CD4-positive, alpha-beta T cell treated with Interleukin-17A for 1 hour (primary cell): Measurements from ENCODE around the gene CCDC33.

Experiments
- DNase-seq: peaks from one replicate; pipeline ENCODE4 v3.0.0-alpha.2; 2020

Gene CCDC33

DNA sequence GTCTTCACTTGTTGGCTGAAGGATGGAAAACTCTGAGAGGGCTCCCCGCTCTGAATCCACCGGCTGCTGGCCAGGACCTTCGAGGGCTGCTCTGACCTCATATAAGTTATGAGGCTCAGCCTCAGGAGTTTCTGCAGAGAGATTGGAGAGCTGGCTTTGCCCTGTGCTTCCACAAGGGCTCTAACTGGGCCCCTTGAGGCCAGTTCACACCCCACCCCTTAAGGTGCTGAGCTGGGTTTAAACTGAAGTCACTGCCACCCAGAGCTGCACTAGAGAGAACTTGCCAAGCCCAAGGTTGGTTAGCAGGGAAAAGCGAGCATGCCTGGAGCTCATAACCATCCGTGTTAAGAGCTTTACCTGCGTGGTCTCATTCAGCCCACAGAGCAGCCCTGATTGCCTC lies 2.8 kb upstream of the CCDC33 start:
- DNase-seq, result no peak

DNA sequence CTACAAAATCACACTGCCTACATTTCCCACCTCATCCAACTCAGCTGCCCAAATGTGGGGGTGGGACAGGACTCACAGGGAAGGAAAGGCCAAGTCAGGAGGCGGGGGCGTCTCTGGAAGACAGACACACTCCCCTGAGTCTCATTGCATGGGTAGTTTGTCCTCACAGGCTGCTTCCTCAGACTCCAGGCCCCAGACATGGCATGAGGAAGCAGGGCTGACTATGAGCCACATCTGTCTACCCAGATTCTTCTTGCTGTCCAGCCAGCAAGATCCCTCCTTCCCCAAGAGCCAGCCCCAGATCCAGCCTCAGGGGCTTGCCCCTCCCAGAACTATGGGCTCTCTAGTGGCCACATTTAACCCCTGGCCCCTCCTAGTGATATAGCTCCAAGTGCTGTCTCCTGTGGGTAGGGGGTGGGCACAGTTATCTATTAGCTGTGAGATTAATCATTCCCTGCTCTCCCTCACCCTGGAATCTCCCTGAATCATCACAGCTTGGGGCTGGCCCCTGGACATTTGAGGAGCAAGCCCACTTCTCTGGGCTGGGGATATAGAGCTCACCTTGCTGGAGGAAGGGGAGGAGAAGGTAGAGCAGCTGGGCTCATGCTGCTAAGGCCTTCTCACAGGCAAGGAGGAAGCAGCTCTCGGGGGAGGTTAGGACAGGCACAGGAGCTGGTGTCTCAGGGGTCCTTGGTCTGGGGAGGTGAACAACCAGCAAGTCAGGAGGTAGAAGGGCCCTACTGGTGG lies 2.1 kb upstream of the CCDC33 start:
- DNase-seq, result no peak

DNA sequence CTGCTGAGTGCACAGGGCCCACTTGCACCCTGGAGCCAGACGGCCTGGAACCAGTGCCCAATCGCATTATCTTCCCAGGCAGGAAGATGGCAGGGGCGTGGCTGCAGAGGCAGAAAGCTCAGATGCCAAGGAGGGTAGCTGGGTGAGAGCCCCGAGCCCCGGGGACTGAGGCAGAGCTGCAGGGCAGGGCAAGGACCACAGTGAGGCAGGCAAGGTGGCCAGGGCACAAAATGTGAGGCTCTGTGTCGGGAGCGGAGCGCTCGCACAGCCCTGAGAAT lies 1.6 kb upstream of the CCDC33 start:
- DNase-seq, result no peak

DNA sequence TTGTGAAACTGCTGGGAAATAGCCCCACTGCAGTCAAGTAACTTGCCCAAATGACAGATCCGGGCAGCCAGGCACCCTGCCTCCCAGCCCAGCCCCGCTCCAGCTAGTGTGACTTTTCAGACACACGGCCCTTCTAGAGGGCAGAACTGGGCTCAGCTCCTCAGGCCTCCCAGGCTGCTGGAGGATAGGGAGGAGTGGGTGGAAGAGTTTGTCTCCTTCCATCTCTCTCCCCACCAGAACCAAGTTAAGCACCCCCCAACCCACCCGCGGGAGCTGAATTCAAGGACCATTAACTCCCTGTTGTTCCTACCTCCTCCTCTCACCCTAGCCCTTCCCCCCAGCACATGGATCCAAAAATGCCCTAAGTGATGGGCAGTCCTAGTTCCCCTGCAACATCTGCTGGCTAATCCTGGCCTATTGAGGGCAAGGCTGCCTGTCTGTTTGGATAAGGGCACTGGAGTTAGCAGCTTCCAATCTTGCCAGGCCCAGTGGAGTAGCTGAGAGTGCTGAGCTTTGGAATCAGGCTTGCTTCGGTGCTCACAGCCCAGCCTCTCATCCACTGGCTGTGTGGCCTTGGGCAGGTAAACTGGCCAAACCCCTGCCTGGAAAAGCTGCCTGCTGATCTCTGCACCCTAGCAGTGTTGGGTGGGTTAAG lies 3.1 kb downstream of the CCDC33 start:
- no peak for DNase-seq

DNA sequence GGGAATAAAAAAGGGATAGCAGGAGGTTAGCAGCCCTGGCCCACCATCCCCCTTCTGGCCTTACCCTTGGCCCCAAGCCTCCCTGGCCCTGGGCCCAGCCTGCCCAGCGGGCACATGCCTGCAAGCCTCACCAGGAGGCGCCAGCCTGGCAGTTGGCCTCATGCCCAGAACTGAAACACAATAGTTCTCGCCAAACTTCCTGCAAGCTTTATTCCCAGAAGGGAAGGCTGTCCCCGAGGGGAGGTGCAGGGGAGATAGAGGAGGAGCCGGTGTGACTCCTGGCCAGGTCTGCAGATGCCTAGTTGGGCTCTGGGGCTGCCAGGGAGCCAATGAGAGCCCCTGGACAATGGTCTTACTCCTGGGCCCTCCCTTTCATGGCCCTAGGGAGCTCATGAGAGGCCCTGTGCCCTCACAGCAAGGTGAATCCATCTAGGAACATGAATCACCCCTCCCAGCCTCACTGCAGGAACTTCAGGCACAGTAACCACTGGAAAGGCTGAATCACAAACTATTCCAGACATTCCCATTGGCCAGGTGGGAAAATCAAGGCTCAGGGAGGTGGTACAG lies 4.0 kb downstream of the CCDC33 start:
- DNase-seq, result no peak

DNA sequence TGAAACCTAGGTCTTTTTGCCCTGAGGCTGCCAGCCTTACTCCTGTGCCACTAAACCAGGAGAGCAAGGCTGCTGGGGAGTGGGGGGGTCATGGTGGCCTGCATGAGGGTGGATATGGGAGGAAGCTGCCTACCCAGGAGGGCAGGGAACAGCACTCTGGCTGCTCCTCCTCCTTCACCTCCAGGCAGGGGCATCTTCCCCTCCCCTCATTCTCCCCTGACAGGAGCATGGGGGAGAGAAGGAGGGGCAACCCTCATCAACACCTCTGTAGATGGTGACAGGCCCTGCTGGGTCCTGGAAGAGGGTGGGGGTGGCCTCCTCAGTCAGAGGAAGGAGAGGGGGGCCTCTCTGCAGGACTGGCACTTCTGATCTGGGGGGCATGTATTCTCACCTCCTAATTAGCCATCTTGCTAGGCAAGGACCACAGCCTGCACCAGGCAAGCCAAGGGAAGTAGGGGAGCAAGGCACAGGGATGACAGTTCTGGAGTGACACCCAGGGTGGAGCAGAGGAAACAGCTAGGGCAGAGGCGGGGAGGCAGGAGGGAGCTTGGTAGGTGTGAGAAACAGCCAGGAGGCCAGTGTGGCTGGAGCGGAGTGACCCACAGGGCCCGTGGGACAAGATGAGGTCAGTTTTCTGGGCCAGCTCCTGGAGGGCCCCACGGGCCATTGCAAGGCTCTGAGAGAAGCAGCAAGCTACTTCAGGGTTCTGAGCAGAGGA lies 4.9 kb downstream of the CCDC33 start:
- DNase-seq, result no peak

DNA sequence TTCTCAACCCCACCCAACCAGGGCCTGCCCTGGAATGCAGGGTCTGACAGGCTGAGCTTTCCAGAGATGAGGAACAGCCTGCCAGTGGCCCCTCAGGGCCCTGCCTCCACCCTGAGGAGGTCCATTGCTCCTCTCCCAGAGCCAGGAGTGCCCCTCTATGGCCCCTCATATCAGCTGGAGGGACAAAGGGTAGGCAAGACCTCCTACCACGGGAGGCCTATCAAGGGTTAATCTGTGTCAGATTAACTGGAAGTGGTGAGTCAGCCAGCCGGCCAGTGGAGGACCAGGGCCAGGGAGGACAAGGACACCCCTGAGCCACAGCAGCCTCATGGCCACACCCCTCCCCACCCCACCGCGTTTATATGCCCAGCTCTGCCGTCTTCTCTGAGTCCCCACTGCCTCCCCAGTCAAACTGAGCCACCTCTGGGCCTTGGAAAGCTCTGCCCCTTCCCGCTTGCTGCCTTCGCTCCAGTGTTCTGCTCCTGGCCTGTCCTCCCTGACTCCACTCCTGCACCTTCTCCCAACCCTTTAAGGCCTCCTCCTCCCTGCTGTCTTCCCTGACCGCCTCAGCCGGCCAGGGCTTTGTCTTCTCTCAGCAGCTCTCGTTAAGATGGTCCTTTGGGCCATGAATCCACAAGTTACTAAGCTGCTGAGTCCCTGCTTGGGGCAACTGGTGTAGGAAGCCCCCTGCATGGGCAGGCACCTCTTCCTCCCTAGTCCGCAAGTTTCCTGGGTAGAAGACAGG lies 6.5 kb downstream of the CCDC33 start:
- no peak for DNase-seq

DNA sequence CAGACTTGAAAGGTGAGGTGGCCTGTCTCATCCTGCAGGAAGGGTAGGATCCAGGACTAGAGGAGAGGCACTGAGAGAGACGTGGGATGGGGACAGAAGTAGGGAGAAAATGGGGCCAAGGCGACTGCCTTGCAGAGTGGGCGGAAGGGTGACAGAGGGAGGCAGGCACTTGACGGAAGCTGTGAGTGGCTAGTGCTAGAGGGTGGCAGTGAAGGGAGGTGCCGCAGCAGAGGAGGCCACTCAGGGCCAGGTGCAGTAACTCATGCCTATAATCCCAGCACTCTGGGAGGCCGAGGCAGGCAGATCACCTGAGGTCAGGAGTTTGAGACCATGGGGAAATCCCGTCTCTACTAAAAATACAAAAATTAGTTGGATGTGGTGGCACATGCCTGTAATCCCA lies 7.3 kb downstream of the CCDC33 start:
- no peak for DNase-seq

DNA sequence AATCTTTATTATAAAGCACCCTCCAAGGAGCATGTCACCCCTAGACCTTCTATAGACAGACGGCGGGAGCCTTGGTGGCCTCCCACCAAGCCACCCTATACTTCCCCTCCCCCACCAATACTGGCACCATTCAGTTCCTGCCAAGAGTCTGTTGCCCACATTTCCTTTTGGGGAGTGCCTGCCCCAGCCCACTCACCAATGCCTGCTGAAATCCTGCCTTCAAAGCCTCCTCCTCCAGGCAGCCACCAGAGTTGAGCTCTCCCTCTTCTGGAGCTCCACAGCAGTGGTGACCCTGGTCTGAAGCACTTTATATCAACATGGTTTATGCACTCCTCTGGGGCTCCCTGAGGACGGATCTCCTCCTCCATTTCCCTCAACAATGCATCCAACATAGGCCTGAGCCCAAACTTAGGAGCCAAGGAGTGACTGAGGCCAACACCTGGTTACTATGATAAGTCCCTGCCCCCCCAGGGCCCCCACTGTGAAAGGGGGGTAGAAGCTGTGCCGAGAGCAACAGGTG lies 8.8 kb downstream of the CCDC33 start:
- DNase-seq, result no peak

DNA sequence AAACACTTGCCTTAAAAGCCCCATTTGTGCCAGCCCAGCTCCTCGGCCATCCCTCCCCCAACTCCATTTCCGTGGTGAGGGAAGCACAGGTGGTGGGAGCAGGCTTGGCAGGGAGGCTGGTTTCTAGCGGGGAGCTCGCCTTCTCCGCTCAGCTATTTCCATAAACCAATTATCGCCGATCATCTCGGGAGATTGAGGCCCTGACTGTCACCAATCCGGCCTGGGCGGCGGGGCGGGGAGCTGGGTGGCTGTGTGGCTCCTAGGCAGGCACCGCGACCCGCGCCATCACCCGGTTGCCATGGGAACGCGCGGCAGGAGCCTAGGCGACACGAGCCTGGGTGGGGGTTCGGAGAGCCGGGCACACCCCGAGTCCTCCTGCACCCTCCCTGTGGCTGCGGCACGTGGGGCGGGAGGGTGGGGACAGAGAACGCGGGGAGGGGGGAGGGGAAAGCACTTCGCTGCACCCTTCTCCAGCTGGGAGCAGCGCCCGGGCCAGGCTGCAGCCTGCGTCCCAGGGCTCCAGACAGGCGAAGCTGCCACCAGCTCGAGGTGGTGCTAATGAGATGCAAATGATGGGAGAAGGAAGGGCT lies 9.3 kb downstream of the CCDC33 start:
- no peak for DNase-seq

DNA sequence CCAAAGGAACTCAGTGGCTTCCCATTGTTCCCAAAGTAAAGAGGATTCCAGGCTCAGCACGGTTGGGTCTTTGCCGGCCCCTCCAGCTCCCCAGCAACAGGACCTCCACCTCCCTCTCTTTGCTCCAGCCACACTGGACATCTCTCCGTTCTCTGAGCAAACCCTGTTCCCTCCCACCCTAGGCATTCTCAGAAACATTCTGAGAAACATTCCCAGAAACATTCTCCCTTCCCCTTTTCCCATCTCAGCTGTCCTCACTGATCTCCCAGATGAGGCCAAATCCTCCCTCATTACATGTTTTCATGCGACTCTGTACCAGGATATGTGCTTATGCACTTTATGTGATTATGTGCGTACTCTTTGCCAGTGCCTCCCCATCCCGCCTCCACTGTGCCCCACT lies 14.1 kb downstream of the CCDC33 start:
- DNase-seq, result no peak

DNA sequence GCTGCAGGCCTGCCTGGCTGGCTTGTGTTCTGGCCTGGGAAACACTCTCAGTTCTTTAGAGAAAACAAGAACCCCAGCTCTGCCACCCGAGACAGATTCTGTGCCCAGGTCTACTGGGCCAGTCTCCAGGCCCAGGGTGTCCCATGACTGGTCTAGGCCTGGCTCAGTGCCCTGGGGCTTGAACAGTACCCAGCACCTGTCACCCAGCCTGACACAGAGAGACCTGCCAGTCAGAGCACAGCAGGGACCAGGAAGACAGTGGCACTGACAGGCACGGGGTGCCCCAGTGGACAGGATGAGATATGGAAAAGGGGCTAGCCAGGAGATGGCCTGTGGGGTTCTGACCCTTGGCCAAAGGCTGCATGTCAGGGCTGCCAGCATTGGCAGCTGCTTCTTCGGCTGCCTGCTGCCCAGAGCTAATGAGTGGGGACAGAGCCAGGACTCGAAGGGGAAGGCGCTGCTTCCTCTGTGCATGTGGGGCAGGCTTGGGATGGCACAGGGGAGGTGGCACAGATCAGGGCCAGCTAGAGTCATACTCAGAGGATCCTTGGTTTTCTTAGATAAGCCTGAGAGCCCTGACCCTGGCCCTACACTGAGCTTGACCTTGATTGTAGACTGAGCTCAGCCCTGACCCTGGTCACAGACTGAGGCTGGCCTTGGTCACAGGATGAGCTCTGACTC lies 15.1 kb downstream of the CCDC33 start:
- DNase-seq, result no peak

DNA sequence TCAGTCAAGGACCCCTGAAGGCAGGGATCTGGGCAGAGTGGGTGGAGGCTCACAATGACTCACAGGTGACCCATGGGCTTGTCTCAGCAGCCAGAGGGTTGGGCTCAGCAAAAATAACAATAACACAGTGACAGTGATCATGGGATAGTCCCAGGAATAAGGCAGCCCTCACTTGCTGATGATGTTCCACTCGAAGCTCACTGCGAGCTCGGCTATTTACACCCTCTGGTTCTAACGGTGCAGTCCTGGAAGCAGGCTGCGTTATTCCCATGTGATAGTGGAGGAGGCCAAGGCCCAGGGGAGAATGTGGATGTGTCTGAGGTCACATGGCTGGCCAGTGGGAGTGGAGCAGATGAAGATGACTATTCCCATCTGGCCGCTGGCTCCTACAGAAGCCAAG lies 16.2 kb downstream of the CCDC33 start:
- DNase-seq, result no peak

DNA sequence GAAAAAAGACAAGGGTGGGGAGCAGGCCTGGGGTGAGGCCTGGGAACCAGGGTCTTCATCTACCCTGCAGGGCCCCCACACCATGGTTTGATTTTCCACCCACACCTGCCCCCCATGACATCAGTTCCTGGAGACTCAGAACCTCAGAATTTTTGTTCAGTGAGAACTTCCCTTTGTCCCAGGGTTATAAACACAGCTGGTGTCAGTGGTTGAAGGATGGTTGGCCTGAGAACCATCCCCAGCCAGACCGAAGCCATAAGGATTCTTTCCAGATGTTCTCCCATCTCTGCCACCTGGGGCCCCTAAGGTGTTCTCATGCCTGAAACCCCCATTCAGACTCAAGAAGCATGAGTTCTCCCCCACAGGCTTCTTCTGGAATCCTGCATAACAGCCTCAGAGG lies 16.6 kb downstream of the CCDC33 start:
- no peak for DNase-seq

DNA sequence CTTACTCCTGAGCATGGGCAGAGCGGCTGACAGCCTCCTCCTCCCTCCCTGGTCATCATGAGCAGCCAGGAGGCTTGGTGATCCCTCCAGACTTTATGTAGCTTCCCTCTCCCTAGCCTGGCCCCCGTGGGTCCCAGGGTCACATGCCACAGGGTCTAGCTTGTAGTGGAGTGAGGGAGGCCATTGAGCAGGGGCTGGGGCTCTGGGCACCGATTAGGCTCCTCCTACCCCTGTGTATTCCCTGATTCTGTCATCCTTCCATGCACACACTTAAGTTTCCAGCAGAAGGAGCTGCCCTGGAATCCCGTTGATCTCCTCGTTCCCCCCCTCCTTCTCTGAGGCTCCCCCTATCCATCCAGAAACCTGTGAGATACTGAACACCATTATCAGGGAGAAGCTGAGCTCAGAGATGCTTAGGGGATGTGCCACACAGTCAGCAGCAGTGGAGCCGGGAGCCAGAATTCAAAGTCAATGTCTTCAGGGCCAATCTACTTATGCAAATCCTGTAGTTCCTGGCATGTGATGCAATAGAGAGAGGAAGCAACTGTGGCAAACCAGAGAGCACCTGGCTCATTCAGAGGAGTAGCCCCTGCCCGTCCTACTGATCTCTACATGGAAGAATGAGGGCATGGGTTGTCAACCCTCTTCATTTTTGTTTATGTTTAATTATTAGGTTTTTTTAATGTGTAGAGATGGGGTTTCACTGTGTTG lies 17.2 kb downstream of the CCDC33 start:
- DNase-seq, result no peak

DNA sequence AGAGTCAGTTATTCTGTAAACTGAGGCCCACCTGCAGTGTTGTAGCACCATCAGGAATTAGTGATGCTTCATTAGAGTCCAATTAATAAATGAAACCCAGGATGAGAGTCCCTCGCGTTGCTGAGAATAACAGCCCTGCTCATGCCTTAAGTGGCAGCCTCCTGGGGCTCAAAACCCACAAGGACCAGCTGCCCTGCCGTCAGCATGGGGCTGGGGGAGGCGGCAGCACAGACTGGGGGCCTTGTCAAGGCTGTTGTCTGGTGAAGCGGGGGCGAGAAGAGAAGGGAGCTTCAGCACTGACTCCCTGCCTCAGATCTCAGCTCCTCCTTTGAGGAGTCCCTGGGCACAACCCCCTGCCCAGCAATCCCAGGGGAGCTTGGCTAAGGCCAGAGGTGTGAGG lies 21.0 kb downstream of the CCDC33 start:
- no peak for DNase-seq

DNA sequence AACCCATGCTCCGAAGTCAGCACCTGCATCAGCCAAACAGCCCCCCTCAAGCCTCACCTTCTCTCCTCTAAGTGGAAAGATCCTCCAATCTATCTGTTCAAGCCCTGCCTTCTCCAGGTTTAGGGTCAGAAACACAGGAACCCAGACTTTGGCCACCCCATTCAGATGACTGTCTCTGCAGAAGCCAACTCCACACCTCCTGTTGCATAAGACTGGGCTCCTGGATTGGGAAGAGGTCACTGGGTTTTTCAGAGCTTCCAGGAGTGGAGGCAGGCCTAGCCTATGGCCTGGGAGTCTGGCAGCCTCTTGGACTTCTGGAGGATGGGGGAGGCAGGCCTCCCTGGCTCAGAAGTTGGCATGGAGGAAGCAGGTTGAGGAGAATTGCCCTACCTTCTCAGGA lies 21.5 kb downstream of the CCDC33 start:
- no peak for DNase-seq

DNA sequence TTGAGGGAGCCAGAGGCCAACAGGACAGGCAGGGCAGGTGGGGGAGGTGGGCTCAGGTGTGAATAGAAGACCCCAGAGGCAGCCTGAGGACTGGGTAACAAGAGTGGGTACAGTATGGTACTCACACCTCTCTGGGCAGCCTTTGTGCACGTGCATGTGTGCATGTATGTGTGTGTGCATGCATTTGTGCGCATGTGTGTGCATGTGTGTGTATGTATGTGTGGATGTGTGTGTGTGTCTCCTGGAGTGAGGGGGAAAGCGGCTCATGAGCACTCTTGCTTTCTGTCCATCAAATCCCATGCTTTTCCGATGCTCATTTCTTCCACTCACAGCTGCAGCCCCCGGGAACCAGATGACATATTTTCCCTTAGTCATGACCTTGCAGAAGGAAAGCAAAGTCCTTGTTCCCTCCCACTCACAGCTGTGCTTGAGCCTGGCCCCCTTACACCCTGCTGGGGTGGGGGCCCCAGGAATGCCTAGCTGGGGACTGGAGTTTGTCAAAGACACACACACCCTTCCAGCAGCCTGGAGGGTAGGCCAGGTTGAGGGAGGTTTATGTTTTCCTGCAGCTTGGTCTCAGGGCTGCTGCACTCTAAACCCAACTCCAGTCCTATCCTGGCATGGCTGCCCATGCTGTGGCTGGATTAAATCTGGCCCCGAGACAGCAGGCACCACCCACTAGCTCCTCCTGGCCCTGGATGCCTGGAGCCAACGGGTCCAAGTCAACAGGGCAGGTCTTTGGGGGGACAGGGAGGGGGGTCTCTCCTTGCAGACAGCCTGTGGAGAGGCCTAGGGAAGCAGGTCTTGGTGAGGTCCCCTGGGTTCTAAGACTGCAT lies 22.5 kb downstream of the CCDC33 start:
- DNase-seq, result no peak

DNA sequence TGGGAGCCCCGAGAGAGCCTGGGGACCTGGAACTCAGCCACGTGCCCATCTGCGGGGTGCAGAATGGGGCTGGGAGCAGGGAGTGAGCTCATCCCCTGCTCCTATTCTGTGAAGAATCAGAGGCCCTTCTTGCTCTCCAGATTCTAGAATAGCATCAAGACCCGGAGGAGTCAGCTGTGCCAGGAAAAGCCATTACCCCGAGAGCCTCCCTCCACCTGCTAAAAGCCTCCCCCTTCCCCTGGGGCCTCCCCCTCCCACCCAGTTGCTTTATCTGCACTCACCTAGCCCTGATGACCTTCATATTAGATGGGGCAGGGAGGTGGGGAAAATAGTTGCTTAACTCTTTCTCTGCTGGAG lies 23.1 kb downstream of the CCDC33 start:
- no peak for DNase-seq

DNA sequence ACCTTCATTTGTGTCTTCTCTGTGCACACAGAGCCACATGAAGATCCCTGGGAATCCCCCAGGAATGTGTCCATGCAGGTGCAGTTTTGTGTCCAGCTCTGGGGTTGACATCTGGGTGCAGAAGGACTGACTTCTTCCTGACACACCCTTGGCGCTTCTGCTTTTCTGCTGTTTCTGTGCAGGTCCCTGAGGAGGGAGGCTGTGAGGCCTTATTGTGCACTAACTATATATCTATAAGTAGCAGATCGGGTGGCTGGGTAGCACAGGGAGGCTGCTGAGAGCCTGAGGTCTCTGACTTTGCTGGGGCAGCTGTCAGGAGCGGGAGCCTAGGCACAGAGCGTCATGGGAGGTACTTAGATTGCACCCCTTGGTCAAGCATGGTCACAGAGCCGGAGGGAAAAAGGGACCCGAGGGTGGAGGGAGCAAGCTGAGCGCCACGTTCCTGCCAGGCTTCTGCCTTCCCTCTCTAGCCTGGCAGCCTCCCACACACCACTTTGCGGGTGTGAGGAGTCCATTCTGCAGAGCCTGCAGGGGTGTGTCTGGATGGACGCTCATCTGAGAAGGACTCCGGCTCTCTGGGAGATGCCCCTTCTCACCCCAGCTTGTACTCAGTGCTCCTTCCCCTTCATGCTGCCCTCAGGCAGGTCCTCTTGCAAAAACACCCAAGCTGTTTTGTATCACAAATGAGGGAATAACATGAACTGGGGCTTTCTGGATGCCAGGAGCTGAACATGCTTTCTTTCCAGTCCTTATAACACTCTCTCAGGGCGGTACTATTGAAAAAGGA lies 23.9 kb downstream of the CCDC33 start:
- no peak for DNase-seq
